ENCODE measurements around the gene ENTPD7.
"Not testable (repeated sequence)": the region's sequence is repeated elsewhere in the genome, so short reads cannot be mapped to it uniquely, and the experiment has no call there.

The ENTPD7 gene

DNA sequence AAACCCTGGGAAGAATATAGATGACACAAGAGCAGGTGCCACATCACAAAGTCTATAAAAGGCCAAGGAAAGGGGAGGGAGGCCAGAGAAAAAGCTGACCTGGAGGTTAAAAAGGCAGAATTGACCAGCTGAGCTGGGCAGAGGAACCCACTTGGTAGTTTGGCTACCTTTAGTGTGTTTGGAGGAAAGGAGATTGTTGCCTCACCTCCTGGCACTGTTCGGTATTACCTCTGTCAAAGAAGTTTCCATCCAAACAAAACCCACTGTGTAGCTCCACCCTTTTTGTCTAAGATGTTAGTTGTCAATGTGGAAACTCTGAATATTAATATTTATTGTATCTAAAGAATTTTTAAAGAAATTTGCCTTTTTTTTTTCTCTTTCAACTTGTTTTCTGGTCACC, 23.4 kb downstream of the ENTPD7 start:
- no peak for FAIRE-seq
- DNase-seq (ENCODE audit: low spot score) = peak; percentile 12

DNA sequence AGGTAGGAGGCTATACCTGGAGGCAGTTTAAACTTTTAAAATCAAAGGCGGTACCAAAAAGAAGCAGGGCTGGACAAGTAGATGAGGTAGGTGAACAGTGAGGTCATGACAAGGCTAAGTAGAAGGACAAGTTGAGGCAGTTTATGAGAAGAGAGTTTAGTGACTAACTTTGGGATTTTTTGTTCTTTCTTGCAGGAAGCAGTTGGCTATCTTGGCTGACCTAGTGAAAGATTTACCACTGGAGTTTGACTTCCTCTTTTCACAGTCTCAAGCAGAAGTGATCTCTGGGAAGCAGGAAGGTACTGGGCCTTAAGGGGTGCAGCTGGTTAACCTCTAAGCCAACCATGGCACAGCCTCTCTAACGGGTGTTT, 26.3 kb downstream of the ENTPD7 start:
- FAIRE-seq (no peak), DNase-seq (ENCODE audit: low spot score) (no peak)

DNA sequence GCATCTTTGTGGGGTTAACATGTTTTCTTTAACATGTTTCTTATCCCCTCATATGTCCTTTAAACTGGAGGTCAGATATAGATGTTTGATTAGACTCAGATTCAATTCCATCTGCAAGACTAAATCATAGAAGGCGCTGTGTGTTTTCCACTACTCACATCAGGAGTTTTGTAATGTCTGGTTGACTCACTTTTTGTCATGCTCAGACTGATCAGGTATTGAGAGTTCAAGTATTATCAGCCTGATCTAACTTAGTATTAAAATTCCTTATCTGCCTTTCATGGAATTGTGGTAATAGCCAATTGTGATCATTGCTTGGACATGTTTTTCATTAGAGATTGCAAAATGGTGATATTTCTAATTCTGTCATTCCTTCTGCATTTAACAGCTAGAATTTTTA, 30.2 kb downstream of the ENTPD7 start:
- FAIRE-seq = no peak
- DNase-seq (ENCODE audit: low spot score) = no peak

DNA sequence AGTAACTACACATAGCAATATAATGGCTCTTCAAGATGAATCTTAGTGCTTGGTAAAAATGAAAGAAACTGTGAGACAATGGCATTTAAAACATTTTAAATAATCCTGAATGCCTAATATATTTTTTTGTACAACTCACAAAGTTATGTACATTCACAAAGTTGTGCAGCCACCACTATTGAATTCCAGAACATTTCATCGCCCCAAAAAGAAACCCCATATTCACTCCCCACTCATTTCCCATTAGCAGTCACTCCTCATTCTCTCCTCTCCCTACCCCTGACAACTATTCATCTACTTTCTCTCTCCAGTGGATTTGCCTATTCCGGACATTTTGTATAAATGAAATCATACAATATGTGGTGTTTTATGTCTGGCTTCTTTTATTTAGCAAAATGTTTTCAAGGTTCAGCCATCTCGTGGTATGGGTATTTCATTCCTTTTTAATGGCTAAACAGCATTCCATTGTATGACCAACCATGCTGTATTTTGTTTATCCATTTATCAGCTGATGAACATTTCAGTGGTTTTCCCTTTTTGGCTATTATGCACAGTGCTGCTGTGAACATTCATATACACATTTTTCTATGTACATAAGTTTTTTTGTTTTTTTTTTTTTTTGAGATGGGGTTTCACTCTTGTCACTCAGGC, 34.7 kb downstream of the ENTPD7 start:
- no peak for FAIRE-seq
- no peak for DNase-seq (ENCODE audit: low spot score)

DNA sequence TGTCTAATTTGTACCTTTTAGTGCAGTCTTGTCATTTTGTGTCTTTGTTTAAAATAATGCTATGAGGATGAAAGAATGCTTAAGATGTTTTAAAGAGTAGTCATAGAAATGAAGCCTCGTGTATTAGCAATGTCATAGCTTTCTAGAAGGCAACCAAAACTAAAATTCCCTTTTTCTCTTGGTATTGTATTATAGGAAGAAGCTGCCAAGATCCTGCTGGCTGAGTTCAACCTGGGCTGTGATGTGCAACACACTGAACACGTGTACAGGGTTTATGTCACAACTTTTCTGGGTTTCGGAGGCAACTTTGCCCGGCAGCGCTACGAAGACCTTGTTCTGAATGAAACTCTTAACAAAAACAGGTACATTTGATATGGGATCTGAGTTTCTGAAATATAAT, 36.5 kb downstream of the ENTPD7 start:
- FAIRE-seq (no peak), DNase-seq (ENCODE audit: low spot score) (no peak)

DNA sequence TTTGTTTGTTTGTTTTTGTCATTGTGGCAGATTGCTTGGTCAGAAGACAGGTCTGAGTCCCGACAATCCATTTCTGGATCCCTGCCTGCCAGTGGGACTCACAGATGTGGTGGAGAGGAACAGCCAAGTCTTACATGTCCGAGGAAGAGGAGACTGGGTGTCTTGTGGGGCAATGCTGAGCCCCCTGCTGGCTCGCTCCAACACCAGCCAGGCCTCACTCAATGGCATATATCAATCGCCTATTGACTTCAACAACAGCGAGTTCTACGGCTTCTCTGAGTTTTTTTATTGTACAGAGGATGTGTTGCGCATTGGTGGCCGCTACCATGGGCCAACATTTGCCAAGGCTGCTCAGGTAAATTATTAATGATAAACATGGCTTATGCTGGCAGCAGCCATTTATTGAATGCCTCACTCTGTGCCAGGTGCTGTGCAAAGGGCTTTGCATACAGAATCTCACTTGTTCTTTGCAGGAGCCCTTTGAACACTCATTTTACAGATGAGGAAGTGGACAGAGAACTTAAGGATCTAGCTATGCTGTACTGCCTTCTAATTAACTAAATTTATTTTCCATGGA, 39.3 kb downstream of the ENTPD7 start:
- no peak for FAIRE-seq
- DNase-seq (ENCODE audit: low spot score) = no peak

DNA sequence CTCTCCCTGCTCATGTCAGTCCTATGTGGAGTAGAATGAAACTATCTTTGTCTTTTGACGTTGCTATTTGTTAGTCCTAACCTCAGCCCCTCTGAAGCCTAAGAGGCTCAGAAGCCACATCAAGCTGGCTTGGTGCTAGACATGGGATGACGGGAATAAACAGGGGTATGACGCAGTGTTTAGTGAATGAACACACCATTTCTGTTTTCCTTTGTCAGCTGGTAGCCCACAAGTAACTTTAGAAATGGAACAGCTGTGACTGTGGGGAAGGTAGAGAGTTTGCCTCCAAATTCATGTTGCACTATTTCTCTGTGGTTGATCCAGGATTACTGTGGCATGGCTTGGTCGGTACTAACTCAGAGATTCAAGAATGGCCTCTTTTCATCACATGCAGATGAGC, 41.3 kb downstream of the ENTPD7 start:
- DNase-seq (ENCODE audit: low spot score) (no peak), FAIRE-seq (no peak)

DNA sequence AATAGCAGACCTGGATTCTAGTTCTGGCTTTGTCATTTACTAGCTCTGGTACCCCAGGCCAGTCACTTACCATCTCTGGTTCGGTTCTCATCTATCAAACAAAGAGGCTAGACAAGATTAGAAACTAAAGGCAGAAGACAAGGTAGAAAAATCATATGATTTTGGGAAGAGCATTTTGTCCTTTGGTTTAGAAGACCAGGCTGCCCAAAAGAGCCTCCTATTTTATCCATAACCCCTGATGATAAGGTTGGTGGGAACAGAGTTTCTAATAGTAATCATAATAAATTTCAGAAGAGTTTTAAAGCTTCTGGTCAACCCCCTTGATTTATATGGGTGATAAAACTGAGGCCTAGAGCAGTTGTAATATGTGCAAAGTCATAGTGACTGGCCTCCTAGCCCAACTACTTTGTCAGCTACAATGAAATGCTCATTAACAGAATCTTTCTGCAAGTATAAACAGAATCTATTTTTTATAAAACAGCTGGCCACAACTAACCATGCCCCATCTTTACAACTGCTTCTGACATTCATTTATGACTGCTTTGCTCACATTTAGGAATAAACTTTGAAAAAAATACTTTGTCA, 49.2 kb downstream of the ENTPD7 start:
- no peak for DNase-seq (ENCODE audit: low spot score)
- no peak for FAIRE-seq

DNA sequence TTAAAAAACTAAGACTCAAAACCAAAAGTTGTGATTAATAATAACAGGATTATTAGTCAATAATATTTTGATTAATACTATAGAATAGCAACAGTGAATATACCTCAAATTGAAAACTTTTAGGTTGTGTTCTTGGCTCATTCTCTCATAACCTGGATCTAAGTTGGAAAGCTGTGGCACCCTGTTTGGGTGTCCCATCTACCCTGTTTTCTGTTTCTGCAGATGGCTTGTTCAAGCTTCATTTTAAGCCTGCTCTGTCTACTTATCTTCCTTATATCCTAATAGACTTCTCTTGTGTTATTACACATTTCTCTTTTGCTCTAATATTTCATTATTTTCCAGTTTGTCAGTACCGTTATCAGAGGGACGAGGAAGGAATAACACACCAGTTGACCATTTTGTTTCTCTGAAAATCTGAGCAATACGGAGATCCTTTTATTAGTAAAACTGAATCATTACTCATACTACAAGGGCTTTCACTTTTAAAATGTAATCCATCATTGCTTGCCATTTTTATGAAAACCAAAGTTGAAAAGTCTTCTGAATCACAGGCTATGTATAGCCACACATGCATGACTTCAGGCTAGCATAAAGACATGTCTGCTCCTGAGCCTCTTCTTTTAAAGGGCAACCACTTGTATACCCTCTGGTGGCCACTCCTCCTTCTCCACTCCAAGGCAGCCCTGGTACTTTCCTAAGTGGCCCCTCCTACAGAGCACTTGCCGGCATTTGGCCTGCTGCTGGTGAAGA, 50.3 kb downstream of the ENTPD7 start:
- FAIRE-seq (no peak), DNase-seq (ENCODE audit: low spot score) (no peak)

DNA sequence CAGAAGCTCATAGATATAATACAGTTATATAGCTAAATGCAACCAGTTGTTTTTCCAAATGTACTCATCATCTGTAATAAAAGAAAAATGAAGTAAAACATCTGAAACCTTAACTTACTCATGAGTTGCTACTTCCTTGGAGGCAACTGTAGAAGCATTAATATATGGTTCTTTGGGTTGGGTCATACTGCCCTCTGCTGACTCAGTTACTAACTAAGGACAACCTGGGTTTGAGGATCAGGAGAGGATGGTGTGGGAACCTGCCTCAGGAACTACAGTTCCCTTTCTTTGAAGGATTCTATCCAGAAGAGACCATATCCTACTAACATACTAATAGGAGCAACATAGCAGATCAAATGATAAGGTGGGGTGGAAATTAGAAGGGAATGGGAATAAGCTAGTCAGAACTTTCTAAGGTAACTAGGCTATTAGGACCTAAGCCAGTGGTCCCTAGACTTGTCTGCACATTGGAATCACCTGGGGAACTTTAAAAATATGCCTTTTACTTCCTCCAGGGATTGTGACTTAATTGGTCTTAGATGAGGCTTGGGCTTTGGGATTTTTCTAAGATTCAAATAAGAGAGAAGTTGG, 51.9 kb downstream of the ENTPD7 start:
- DNase-seq (ENCODE audit: low spot score) = peak; percentile 34
- FAIRE-seq = no peak

DNA sequence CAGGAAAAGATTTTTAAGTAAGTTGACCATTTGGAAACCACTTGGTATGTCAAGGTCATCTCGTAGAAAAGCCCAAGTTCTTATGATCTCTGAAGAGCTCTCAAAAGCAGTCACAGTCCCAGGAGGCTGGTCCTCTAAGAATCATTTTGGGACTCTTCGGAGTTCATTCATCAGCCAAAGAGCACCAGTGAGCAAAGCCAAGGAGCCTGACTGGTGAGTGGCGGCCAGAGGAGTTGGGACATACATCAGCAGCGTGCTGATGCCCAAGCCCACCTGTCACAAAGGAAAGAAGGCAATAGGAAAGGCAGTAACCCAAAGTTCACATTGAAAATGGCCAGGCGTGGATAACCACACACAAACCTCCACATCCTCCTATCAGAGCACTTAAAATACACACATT, 55.1 kb downstream of the ENTPD7 start:
- no peak for FAIRE-seq

DNA sequence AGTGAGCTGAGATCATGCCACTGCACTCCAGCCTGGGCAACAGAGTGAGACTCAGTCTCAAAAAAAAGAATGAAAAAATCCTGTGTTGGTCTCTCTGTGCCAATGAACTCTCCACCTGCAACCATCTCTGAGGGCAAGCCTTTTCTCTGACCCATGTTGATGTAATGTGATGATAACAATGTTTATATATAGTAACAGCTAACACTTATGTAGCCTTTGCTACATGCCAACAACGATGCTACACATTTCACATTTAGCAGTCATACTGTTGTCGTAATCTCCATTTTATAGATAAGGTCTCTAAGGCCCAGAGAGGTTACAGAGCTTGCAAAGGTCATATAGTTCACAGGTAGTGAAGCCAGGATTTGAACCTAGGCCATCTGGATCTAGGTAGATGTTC, 61.1 kb downstream of the ENTPD7 start:
- no peak for FAIRE-seq
- DNase-seq (ENCODE audit: low spot score) = no peak

More for the DNA sequence above, 55.1 kb downstream of the ENTPD7 start:
- DNase-seq (ENCODE audit: low spot score) = no peak

DNA sequence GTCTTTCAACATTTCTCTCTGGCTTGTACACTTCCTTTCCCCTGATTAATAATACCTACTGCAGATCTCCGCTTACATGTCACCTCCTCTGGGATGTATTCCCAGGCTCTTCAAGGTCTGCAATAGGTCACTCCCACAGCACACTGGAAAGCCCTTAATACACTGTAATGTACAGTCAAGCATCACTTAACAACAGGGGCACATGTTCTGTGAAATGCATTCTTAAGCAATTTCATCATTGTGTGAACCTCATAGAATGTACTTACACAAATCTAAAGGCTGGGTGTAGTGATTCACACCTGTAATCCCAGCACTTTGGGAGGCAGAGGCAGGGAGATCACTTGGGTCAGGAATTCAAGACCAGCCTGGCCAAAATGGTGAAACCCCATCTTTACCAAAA, 70.7 kb downstream of the ENTPD7 start:
- DNase-seq (ENCODE audit: low spot score) = no peak
- FAIRE-seq = no peak

DNA sequence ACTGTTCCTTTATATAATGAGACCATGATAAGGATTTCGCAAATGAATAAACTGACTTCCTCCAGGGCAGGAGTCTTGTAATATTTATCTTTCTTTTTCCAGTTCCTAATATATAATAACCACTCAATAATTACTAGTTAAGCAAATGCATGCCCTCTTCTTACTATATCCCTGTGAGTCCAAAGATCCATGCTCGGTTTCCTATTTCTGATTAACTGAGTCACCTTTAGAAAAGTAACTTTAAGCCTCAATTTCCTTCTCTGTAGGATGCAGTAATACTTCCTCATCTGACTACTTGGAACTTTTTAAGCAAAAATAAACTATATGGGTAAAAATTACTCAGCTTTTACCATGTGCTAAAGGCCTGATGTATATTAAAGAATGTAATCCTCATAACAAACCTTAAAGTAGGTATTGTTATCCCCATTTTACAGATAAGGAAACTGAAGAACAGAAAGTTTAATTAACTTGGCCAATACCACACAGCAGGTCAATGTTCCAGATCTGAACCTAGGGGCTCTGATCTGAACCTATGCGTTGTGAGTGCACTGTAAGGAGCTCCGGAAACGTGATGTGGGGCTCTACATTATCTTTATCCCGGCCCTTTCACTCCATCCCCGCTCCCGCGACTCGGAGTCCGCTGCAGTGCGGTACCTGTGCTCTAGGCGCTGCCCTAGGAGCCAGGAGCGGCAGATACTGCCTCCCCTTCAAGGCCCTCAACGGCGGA, 72.2 kb downstream of the ENTPD7 start:
- no peak for DNase-seq (ENCODE audit: low spot score)
- FAIRE-seq = no peak

DNA sequence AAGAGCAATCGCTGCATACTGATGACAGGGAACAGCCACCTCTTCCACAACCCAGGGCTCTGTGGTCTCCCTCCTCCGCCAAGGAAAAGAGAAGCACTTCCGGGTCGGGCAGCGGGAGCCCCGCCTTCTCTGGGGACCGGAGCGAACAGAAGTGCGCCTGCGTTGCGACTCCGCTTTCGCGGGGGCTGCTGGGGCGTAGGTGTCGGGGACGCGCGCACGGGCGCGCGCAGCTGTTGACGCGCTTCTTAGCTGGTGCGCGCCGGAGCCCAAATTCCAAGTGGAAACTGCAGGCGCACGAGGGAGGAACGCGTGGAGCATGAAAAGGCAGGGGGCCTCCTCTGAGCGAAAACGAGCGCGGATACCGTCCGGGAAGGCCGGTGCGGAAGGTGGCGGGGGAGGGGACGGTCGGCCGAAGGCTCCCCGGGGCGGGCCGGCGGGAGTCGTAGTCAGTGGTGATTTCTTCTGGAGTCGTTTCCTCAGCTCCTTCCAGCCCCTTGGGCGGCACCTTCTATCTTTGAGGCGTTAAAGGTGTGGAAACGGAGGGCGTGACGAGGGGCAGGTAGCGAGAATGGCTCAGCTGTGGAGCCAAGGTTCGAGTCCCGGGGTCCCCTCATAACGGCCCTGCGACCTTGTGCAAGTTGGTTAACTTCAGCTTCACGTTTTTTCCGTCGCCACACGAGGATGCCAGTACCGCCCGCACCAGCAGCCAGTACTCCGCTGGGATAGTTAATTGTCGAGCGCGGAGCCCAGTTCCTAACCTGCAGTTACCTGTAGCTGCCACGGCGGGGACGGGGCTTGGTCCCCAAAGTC, 72.9 kb downstream of the ENTPD7 start, which contains the start of the genes COX15 and CUTC:
Gene COX15, minus strand, starts transcription at position 95 of the 810 bp plus-strand sequence. Its CDS starts 78 bp downstream, at position 17.
Gene CUTC, plus strand, starts transcription at position 202 of the 810 bp plus-strand sequence. Its CDS starts 115 bp downstream, at position 317.
- FAIRE-seq (peak; percentile 66), DNase-seq (ENCODE audit: low spot score) (peak; percentile 99)

DNA sequence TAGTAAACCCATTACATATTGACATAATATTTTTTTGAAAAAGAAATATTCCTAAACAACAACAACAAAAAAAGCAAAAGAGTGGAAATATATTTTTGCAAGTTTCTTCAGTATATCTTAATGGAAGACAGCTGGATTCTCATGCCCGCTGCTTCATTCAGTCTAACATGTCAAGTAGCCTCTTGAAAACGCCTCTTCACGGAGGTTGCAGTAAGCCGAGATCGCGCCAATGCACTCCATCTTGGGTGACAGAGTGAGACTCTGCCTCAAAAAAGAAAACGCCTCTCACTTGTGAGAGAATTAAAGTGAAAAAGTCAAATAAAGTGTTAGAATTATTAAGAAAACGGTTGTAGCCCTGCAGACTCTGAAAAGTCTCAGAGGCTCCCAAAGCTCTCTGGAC, 74.1 kb downstream of the ENTPD7 start:
- DNase-seq (ENCODE audit: low spot score) (no peak), FAIRE-seq (no peak)

DNA sequence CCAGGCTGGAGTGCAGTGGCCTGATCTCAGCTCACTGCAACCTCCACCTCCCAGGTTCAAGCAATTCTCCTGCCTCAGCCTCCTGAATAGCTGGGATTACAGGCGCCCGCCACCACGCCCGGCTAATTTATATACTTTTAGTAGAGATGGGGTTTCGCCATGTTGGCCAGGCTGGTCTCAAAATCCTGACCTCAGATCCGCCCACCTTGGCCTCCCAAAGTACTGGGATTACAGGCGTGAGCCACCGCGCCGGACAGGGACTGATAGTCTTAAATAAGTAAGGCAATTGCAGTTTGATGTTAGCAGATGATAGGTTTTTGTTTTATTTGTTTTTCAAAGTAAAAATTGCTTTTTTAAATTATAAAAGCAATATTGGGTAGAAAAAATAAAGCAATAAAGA, 74.8 kb downstream of the ENTPD7 start:
- not testable (repeated sequence) for FAIRE-seq

DNA sequence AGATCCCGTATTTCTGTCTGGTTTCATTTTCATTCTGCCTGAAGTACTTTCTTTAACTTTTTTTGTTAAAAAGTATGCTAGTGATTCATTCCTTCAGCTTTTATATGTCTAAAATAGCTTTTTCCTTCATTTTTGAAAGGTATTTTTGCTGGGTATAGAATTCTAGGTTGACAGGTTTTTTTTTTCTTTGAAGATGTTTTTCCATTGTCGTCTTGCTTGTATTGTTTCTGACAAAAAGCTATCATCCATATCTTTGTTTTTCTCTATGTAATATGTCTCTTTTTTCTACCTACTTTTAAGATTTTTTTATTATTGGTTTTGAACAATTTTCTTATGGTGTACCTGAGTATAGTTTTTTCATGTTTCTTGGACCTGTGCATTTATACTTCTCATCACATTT, 81.0 kb downstream of the ENTPD7 start:
- DNase-seq (ENCODE audit: low spot score) (no peak), FAIRE-seq (no peak)

More for the DNA sequence above, 74.8 kb downstream of the ENTPD7 start:
- DNase-seq (ENCODE audit: low spot score) = not testable (repeated sequence)

DNA sequence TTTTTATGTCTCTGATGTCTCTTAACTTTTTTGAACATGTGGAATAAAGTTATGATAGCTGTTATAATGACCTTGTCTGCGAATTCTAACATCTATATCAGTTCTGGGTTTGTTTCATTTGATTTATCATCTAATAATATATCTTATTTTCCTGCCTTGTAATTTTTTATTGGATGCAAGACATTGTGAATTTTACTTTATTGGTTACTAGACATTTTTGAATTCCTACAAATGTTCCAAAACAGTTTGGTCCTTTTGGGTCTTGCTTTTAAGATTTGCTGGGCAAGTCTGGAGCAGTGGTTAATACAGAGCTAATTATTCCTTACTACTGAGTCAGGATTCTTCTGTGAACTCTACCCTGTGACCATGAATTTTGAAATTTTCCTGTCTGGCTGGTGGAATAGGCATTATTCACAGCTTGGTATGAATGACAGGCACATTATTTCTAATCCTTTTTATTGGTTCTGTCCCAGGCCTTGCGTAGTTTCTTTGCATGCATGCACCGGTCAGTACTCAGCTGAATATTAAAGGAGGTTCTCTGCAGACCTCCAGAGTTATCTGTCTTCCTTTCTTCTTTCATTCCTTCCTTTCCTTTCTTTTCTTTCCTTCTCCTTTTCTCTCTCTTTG, 81.7 kb downstream of the ENTPD7 start:
- no peak for FAIRE-seq

DNA sequence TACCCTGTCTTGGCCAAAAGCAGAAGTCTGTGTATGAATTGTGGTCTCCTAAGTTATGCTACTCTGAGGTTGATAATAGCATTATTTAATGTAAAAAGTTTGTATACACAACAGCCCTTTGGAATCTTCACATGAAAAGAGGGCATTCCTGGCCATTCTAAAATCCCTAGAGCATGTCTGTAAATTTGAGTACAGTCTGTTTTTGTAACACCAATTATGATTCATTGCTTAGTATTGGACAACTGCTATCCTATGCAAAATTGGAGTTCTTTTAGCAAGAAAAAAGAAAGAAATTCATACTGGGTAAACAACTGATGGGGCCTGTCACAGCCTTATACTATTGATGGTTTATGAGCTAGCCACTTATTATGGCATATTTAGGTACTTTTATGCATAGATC, 82.9 kb downstream of the ENTPD7 start:
- no peak for FAIRE-seq
- DNase-seq (ENCODE audit: low spot score) = no peak

More for the DNA sequence above, 81.7 kb downstream of the ENTPD7 start:
- no peak for DNase-seq (ENCODE audit: low spot score)

All from urothelium cell line (cell line).